ENCODE measurements around the gene LHX3. TPM values are rescaled to one million over a fixed set of nuclear protein-coding genes. Genes with fewer than 3 reads are reported as not detected.

Gene LHX3
- polyA plus RNA-seq, 1 of the 3 experiments (the other 2 are of a cell fraction), result not detected

GRCh38 chr9:136148766-136149165 lies 56.2 kb downstream of the LHX3 start:
- Histone ChIP-seq H3K27ac (ENCODE audit: low read depth in 2 of 2, low read length in 1 of 2) (no peak overlapping the region), H3K79me2 (ENCODE audit: insufficient read depth) (no peaks in the 10 kb centered on the region), H3K27me3 (ENCODE audit: insufficient read depth) (peaks cover 27% of the 10 kb centered on the region; the same call in 1 of the 2 replicates), H3K9me3 (no peaks in the 10 kb centered on the region), H3F3A (replicated peaks; ENCODE audit: insufficient read depth) (no peaks in the 10 kb centered on the region), H3K9ac (no peak overlapping the region), H3K9me2 (no peaks in the 10 kb centered on the region), H3K4me2 (no peak overlapping the region), H2AFZ (ENCODE audit: low read depth) (no peak overlapping the region), H4K20me1 (ENCODE audit: insufficient read depth) (no peaks in the 10 kb centered on the region), H3K36me3 (replicated peaks in 1 of 2; ENCODE audit: control insufficient read depth in 1 of 2, insufficient read depth in 2 of 2, low read length in 1 of 2) (no peaks in the 10 kb centered on the region), H3K4me3 (ENCODE audit: low read depth in 2 of 2, low read length in 1 of 2) (no peak overlapping the region), H3K4me1 (ENCODE audit: control insufficient read depth in 1 of 2, insufficient read depth in 2 of 2, low read depth in 1 of 2, low read length in 1 of 2) (no peaks in the 10 kb centered on the region)
- TF ChIP-seq GABPA (IDR thresholded peaks at IDR 0.05; ENCODE audit: low read depth), result no peak
- TF ChIP-seq GATA2 (CRISPR knock-in tag; IDR thresholded peaks at IDR 0.05), result no peak
- no peak for TF ChIP-seq JUND (IDR thresholded peaks at IDR 0.05)
- no peak for TF ChIP-seq TEAD4 (IDR thresholded peaks at IDR 0.05; ENCODE audit: borderline replicate concordance, insufficient read depth)
- no peak for TF ChIP-seq MXI1 (IDR thresholded peaks at IDR 0.05; ENCODE audit: low read depth, low read length)
- ChIA-PET POLR2A (no interaction called here), CTCF (interaction anchor here (1.0 to 1.6 kb wide), 3 partner anchors 10 to 135 kb away, joined by 4 to 6 read pairs (median 5); no protein-coding TSS in a partner anchor)
- 82% methylated on average over 2 of the region's 14 CpGs for WGBS (ENCODE audit: low lambda C conversion rate)
- no peak for DNase-seq

GRCh38 chr9:136147890-136148714 lies 56.8 kb downstream of the LHX3 start:
- Histone ChIP-seq H2AFZ (ENCODE audit: low read depth) (no peak overlapping the region), H3K27ac (ENCODE audit: low read depth in 2 of 2, low read length in 1 of 2) (no peak overlapping the region), H3K4me2 (no peak overlapping the region), H4K20me1 (ENCODE audit: insufficient read depth) (no peaks in the 10 kb centered on the region), H3F3A (replicated peaks; ENCODE audit: insufficient read depth) (no peaks in the 10 kb centered on the region), H3K9me3 (no peaks in the 10 kb centered on the region), H3K9ac (no peak overlapping the region), H3K9me2 (no peaks in the 10 kb centered on the region), H3K79me2 (ENCODE audit: insufficient read depth) (no peaks in the 10 kb centered on the region), H3K4me3 (ENCODE audit: low read depth in 2 of 2, low read length in 1 of 2) (no peak overlapping the region), H3K36me3 (replicated peaks in 1 of 2; ENCODE audit: control insufficient read depth in 1 of 2, insufficient read depth in 2 of 2, low read length in 1 of 2) (no peaks in the 10 kb centered on the region), H3K27me3 (ENCODE audit: insufficient read depth) (peaks cover 27% of the 10 kb centered on the region; the same call in 1 of the 2 replicates), H3K4me1 (ENCODE audit: control insufficient read depth in 1 of 2, insufficient read depth in 2 of 2, low read depth in 1 of 2, low read length in 1 of 2) (no peaks in the 10 kb centered on the region)
- no peak for DNase-seq
- WGBS (ENCODE audit: low lambda C conversion rate), result 53% methylated on average over 23 of the region's 35 CpGs
- CTCF ChIA-PET, result interaction anchor here (1.1 to 1.6 kb wide), 7 partner anchors 10 to 136 kb away, joined by 3 to 5 read pairs (median 5); no protein-coding TSS in a partner anchor
- POLR2A ChIA-PET, result no interaction called here
- TF ChIP-seq IRF3 (IDR thresholded peaks at IDR 0.05; ENCODE audit: low read depth, low read length) (no peak), FOXM1 (IDR thresholded peaks at IDR 0.05; ENCODE audit: low read depth) (no peak), MAX (IDR thresholded peaks at IDR 0.05; ENCODE audit: low read depth) (no peak)
